ENCODE measurements around the gene CITED1. TPM values are rescaled to one million over a fixed set of nuclear protein-coding genes. Genes with fewer than 3 reads are reported as not detected.

Gene CITED1
- total RNA-seq, 1 experiment from 2014 or later, result 0.72 TPM

DNA sequence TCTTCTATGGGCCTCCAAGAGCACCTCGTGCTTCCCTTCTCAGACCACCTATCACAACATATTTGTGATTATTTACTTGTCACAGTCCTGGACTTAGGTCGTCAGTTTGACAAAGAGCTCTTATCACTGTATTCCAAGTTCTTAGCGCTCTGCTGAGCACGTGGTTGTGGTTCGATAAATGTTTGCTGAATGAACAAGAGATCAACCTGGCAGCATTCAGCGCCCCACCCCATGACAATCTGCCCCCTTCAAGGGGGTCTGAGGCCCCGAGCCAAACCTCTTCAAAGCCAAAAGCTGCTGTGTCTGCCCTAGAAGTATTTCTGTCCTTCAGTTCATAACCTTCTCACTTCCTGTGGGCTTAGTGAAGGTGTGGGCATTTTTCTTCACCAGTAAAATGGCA lies 43.6 kb downstream of the CITED1 start:
- CTCF ChIA-PET, result no interaction called here
- Mint-ChIP-seq H3K4me3 (ENCODE audit: unreplicated experiment) (no peak overlapping the region), H3K4me1 (ENCODE audit: insufficient read depth, unreplicated experiment) (peaks cover 12% of the 10 kb centered on the region), H3K9me3 (ENCODE audit: unreplicated experiment) (no peaks in the 10 kb centered on the region), H3K36me3 (ENCODE audit: insufficient read depth, unreplicated experiment) (peaks cover 8% of the 10 kb centered on the region), H3K27ac (ENCODE audit: low read depth, unreplicated experiment) (no peak overlapping the region), H3K27me3 (ENCODE audit: insufficient read depth, unreplicated experiment) (peaks cover 54% of the 10 kb centered on the region)
- POLR2A ChIA-PET, result no interaction called here
- TF ChIP-seq, protein P1, sequence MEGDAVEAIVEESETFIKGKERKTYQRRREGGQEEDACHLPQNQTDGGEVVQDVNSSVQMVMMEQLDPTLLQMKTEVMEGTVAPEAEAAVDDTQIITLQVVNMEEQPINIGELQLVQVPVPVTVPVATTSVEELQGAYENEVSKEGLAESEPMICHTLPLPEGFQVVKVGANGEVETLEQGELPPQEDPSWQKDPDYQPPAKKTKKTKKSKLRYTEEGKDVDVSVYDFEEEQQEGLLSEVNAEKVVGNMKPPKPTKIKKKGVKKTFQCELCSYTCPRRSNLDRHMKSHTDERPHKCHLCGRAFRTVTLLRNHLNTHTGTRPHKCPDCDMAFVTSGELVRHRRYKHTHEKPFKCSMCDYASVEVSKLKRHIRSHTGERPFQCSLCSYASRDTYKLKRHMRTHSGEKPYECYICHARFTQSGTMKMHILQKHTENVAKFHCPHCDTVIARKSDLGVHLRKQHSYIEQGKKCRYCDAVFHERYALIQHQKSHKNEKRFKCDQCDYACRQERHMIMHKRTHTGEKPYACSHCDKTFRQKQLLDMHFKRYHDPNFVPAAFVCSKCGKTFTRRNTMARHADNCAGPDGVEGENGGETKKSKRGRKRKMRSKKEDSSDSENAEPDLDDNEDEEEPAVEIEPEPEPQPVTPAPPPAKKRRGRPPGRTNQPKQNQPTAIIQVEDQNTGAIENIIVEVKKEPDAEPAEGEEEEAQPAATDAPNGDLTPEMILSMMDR (IDR thresholded peaks at IDR 0.05; ENCODE audit: unreplicated experiment), result no peak
- no TSS peak for BruUV-seq (replicated peaks)
- no peak for DNase-seq (ENCODE audit: unreplicated experiment)
- intact Hi-C loops (cut with micrococcal nuclease), result no loop called here

DNA sequence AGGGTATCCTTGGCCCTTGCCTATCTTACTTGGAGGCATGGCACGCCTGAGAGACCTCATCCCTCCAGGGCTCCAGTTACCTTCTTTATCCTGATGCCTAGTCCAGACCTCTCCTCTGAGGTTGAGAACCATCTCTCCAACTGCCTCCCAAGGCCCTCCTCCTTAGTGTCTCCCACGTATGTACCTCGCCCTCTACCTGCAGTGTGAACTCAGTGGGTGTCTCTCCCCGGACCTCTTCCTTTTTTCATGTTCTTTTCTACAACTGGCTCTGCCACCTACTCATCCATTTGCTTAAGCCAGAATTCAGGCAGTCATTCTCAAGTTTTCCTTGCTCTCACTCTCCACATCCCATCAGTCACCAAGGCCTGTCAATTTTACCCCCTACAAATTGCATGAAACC lies 45.3 kb downstream of the CITED1 start:
- intact Hi-C loops (cut with micrococcal nuclease), result no loop called here
- POLR2A ChIA-PET, result no interaction called here
- H3K9me3 Mint-ChIP-seq (ENCODE audit: unreplicated experiment), result no peaks in the 10 kb centered on the region
- H3K27me3 Mint-ChIP-seq (ENCODE audit: insufficient read depth, unreplicated experiment), result peaks cover 70% of the 10 kb centered on the region
- TF ChIP-seq, protein P1 (IDR thresholded peaks at IDR 0.05; ENCODE audit: unreplicated experiment), result no peak
- CTCF ChIA-PET, result interaction anchor here (1.3 kb wide), 1 partner anchor 15 kb away, joined by 5 read pairs; no protein-coding TSS in a partner anchor
- DNase-seq (ENCODE audit: unreplicated experiment), result no peak
- no TSS peak for BruUV-seq (replicated peaks)
- H3K4me1 Mint-ChIP-seq (ENCODE audit: insufficient read depth, unreplicated experiment), result peaks cover 12% of the 10 kb centered on the region
- H3K4me3 Mint-ChIP-seq (ENCODE audit: unreplicated experiment), result no peak overlapping the region
- peaks cover 9% of the 10 kb centered on the region for H3K36me3 Mint-ChIP-seq (ENCODE audit: insufficient read depth, unreplicated experiment)
- H3K27ac Mint-ChIP-seq (ENCODE audit: low read depth, unreplicated experiment), result no peak overlapping the region

DNA sequence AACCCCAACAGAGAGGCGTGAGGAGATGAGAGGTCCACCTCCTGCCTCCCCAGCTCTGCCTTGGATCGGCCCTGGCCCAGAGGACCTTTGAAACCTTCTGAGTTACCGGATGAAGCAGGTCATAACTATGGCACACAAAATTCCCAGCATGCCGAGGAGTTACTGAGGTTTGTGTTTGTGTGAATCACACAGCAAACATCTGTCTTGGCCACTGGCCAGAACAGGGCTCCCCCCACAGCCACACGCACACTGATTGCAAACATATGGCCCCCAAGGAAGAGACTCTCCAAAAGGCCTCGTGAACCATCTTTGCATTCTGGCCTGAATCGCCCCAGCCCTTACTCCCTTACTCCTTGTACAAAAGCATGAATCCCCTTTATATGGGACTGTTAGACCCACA lies 47.5 kb downstream of the CITED1 start:
- ChIA-PET POLR2A (interaction anchor here (0.6 to 1.2 kb wide), 2 partner anchors 18 to 363 kb away, joined by 3 to 5 read pairs; partner anchors contain the start of gene RPS4X), CTCF (no interaction called here)
- Mint-ChIP-seq H3K27ac (ENCODE audit: low read depth, unreplicated experiment) (peak overlapping the region; percentile 44), H3K36me3 (ENCODE audit: insufficient read depth, unreplicated experiment) (peaks cover 7% of the 10 kb centered on the region), H3K27me3 (ENCODE audit: insufficient read depth, unreplicated experiment) (peaks cover 85% of the 10 kb centered on the region), H3K4me1 (ENCODE audit: insufficient read depth, unreplicated experiment) (peaks cover 12% of the 10 kb centered on the region), H3K9me3 (ENCODE audit: unreplicated experiment) (no peaks in the 10 kb centered on the region), H3K4me3 (ENCODE audit: unreplicated experiment) (no peak overlapping the region)
- intact Hi-C loops (cut with micrococcal nuclease), result no loop called here
- TF ChIP-seq, protein P1 (IDR thresholded peaks at IDR 0.05; ENCODE audit: unreplicated experiment), result no peak
- DNase-seq (ENCODE audit: unreplicated experiment), result peak; percentile 28
- no TSS peak for BruUV-seq (replicated peaks)

DNA sequence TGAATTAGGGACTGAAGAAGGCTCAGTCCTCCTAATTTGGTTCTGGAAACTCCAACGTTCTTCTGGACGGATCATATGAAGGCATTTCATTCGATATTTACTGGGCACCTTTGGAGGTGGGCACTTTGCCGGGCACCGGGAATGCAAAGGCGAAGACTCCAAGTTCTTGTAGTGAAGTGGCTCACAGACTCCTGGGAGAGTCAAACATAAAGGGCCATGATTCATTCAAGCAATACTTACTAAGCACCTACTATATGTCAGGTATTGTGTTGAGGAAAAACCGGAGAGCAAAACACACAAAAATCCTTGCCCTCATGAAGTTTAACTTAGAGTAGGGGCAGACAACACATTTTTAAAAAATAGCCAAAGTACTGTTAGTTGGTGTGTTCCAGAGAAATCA lies 49.9 kb downstream of the CITED1 start:
- no peak for DNase-seq (ENCODE audit: unreplicated experiment)
- Mint-ChIP-seq H3K9me3 (ENCODE audit: unreplicated experiment) (no peaks in the 10 kb centered on the region), H3K4me3 (ENCODE audit: unreplicated experiment) (no peak overlapping the region), H3K27ac (ENCODE audit: low read depth, unreplicated experiment) (no peak overlapping the region), H3K27me3 (ENCODE audit: insufficient read depth, unreplicated experiment) (peaks cover 70% of the 10 kb centered on the region), H3K4me1 (ENCODE audit: insufficient read depth, unreplicated experiment) (peaks cover 12% of the 10 kb centered on the region), H3K36me3 (ENCODE audit: insufficient read depth, unreplicated experiment) (peaks cover 6% of the 10 kb centered on the region)
- no TSS peak for BruUV-seq (replicated peaks)
- TF ChIP-seq, protein P1 (IDR thresholded peaks at IDR 0.05; ENCODE audit: unreplicated experiment), result no peak
- ChIA-PET POLR2A (no interaction called here), CTCF (interaction anchor here (1.7 kb wide), 1 partner anchor 21 kb away, joined by 8 read pairs; the partner anchor contains the start of gene RPS4X)
- intact Hi-C loops (cut with micrococcal nuclease), result no loop called here
